ENCODE data around the gene ZSCAN18.
"Not testable (repeated sequence)": the region's sequence is repeated elsewhere in the genome, so short reads cannot be mapped to it uniquely, and the experiment has no call there.

Gene ZSCAN18

DNA sequence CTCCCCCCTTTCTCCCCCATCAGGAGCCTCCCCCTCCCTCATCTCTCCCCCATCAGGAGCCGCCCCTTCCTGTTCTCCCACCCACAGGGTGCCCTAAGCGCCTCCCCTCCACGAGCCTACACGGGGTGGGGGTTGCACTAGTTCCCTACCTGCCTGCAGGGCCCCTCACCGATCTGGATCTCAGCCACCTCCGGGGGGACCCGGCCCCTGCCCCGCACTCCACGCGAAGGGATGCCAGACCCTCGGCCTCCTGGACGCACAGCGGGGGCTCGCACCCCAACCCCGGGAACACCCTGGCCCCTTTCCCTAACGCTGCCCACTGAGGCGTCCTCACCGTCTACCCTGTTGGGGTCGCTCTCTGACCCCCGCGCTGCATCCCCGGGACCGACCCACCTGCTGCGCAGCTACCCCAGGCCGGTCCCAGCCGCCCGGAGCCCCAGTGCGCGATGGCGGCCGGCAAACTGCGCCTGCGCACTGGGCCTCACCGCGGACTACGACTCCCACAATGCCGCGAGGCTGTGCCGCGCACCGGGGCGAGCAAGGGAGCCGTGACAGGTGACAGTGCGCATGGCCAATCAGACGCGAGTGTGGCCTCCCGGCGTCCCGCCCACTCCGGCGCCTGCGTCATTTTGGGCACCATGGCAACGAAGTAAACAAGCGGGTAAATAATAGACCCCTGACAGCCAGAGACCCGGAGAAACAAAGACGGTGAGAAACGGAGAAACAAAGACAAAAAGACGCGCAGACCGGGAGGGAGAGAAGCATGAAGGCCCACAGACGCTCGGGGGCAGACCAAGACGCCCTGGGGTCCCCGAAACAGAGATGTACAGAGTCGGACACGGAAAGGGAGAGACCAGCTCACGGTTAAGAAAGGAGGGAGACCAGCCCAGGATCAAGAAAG, at the start of gene ZSCAN18:
ZSCAN18 (minus strand) TSS at position 451 of the 901 bp plus-strand sequence. CDS start 7,964 bp downstream, outside the sequence.
- FAIRE-seq, result no peak

GRCh38 chr19:58147475-58147874, 49.4 kb upstream of the ZSCAN18 start:
- not testable (repeated sequence) for FAIRE-seq

More for the DNA sequence above, at the start of gene ZSCAN18:
- peak; percentile 56 for DNase-seq (ENCODE audit: insufficient read length, low spot score)

GRCh38 chr19:58145849-58146248, 47.8 kb upstream of the ZSCAN18 start:
- FAIRE-seq (no peak), DNase-seq (ENCODE audit: insufficient read length, low spot score) (no peak)

More at GRCh38 chr19:58147475-58147874, 49.4 kb upstream of the ZSCAN18 start:
- DNase-seq (ENCODE audit: insufficient read length, low spot score), result not testable (repeated sequence)

DNA sequence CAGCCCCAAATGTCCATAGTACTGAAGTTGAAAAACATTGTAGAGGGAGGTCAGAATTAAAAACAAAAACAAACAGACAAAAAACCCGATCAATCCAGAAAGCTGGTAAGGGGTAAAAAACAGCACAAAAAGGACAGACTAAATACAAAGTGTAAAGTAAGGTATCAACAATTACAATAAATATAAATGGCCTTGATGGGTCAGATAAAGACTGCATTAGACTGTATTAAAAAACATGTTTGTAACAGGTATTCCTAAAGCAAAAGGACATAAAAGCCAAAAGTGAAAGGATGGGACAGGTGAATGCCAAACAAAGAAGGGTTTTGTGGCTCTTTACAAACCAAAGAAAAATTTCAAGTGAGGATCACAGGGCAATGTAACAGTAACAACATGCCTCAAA, 36.2 kb upstream of the ZSCAN18 start:
- DNase-seq (ENCODE audit: insufficient read length, low spot score) (no peak), FAIRE-seq (no peak)

- FAIRE-seq (no peak), DNase-seq (ENCODE audit: insufficient read length, low spot score) (no peak)
These were observed 31.3 kb upstream of the ZSCAN18 start for GRCh38 chr19:58129284-58129683.

DNA sequence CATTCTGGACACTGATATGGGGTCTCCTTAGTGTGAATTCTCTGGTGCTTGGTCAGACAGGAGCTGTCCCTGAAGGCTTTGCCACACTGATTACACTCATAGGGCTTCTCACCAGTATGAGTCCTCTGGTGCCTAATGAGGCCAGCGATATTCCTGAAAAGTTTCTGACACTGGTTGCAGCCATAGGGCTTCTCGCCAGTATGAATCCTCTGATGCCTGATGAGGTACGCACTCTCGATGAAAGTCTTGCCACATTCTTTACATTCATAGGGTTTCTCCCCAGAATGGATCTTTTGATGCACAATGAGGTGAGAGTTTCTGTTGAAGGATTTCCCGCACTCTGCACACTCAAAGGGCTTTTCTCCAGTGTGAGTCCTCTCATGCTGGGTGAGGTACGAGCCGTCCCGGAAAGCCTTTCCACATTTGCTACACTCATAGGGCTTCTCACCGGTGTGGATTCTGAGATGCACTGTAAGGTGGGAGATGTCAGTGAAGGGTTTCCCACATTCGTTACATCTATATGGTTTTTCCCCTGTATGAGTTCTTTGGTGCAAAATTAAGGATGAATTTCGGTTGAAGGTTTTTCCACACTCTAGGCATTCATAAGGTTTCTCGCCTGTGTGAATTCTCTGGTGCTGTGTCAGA, 30.1 kb upstream of the ZSCAN18 start:
- DNase-seq (ENCODE audit: insufficient read length, low spot score) (no peak), FAIRE-seq (no peak)

GRCh38 chr19:58123354-58123753, 25.3 kb upstream of the ZSCAN18 start:
- FAIRE-seq (no peak), DNase-seq (ENCODE audit: insufficient read length, low spot score) (no peak)

GRCh38 chr19:58118979-58119733, 21.1 kb upstream of the ZSCAN18 start:
- FAIRE-seq (no peak), DNase-seq (ENCODE audit: insufficient read length, low spot score) (no peak)

GRCh38 chr19:58117841-58118575, 20.0 kb upstream of the ZSCAN18 start:
- no peak for FAIRE-seq
- DNase-seq (ENCODE audit: insufficient read length, low spot score), result no peak

DNA sequence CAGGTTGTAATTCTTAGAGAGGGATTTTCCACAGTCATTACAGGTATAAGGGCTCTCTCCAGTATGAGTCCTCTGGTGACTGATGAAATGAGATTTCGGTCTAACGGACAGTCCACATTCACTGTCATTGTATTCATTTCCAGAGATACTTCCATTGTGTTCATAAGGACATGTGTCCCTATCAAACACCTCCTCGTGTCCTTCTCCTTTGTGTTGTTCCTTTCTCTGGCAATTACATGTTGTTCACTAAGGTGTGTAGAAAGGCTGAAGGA, 10.5 kb upstream of the ZSCAN18 start:
- DNase-seq (ENCODE audit: insufficient read length, low spot score), result no peak
- FAIRE-seq, result no peak

GRCh38 chr19:58107778-58108545, 9.9 kb upstream of the ZSCAN18 start:
- FAIRE-seq, result no peak
- DNase-seq (ENCODE audit: insufficient read length, low spot score), result no peak

DNA sequence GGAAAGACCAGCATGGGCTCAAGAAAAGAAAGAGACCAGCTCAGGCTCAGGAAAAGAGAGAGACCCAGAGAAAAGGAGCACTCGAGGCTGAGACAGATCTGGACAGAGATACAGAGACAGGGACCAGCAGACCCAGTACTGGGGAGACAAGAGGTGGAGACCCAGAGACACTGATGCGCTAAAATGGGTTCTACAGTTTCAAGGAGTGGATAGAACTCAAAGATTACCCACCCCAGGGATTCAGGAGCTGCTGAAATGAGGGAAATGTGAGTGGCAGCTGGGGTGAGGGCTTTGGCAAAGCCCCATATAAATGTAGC, 609 bp upstream of the ZSCAN18 start:
- FAIRE-seq, result no peak
- no peak for DNase-seq (ENCODE audit: insufficient read length, low spot score)

GRCh38 chr19:58097349-58097748, 682 bp downstream of the ZSCAN18 start:
- FAIRE-seq (no peak), DNase-seq (ENCODE audit: insufficient read length, low spot score) (no peak)

DNA sequence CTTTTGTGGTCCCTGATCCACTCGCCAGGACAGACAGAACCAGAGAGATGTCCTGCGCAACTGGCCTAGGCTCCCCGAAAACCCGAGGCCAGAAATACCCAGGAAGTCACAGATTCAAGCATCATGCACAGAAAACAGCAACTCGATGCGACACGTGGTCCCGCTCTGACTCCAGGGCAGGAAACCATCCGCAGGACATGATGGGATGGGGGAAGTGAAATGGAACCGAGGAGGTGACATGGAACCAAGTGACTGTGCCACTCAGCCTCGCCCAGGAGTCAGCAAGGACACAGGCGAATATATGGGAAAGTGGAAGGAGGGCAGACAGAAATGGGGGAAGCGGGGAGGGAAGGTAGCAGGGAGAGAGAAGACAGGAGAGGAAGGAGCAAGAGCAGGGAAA, 1.1 kb downstream of the ZSCAN18 start:
- DNase-seq (ENCODE audit: insufficient read length, low spot score) (no peak), FAIRE-seq (no peak)

DNA sequence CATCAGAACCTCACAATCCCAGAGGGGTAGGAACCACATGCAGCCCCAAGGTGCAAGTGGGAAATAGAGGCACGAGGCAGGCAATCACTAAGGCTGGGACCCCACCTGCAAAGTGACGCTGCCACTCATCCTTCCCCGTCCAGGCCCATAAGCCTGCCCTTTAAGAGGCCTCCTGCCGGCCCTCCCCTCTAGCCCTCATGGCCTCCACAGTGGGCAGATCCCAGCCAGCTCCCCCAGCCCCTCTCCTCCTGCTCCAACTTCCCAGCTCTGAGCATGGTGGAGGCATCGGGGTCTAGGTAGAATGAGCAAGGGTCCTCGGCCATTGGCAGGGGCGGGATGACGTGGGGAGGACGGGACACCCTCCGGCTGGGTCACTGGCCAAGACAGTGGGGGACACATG, 2.7 kb downstream of the ZSCAN18 start:
- no peak for FAIRE-seq
- DNase-seq (ENCODE audit: insufficient read length, low spot score), result no peak

GRCh38 chr19:58093071-58093470, 5.0 kb downstream of the ZSCAN18 start:
- DNase-seq (ENCODE audit: insufficient read length, low spot score) (no peak), FAIRE-seq (no peak)

DNA sequence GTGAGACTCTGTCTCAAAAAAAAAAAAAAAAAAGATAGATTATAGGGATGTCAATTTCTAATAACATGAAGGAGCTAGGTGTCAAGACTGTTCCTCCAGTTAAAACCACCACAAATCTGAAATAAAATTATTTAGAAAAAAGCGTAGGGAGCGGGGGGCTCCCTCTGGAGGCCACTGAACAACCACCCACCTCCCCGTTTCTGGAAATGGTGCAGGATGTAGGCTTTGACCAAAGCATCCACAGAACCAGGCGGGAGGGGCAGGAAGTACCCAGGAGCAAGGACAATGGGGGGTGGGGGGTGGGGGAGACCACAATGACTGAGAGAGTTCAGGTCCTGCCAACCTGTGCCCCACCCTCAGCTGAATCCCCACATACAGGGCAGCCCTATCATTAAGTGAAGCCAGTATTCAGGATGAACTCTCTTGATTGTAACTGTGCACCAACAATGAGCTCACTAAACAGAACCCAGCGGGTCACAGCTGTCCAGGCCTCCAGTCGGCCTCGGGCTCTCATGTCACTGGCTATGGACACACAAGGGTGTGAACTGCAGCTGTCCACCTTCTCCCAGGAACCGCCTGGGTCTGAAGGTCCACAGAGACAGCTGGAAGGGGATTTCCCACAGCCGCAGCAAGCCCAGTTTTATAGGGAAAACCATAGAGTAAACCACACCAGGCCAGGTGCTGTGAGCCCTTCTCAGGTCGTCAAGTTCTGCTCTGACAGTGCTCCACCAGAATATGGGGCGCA, 6.6 kb downstream of the ZSCAN18 start:
- no peak for DNase-seq (ENCODE audit: insufficient read length, low spot score)
- FAIRE-seq, result no peak

DNA sequence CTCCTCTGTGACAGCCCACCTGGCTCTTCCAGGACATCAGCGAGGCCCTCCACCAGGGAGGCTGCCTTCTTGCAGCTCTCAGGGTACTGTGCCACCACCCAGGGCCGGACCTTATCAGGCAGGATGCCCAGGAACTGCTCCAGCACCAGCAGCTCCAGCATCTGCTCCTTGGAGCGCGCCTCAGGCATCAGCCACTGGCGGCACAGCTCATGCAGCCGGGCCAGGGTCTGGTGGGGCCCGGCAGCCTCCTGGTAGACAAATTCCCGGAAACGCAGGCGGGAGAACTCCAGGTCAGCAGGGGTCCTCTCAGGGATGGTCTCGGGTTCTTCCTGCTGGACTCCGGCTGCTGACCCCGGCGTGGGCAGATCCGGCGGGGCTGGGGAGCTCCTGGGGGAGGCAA, 8.2 kb downstream of the ZSCAN18 start:
- DNase-seq (ENCODE audit: insufficient read length, low spot score) (no peak), FAIRE-seq (no peak)

DNA sequence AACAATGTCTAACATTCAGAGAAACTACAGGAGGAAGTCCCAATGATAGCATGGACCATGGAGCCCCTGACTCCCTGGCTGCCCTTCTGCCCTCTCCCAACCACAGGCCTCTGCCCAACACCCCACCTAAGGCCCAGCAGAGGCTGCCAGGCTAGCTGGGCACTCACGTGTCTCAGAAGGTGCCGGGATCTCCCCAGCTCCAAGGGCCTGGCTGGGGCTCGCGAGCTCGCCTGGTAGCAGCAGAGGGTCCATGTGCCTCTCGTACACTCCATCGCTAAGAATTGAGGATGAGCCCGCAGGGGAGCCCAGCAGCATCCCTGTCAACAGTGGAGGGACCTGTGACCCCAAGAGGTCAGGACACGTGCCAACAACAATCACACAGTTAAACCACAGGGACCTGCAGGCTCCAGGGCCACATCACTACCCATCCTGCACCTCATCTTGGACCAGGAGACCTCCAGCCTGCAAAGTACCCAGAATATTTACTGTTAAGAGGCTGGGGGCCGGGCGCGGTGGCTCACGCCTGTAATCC, 9.4 kb downstream of the ZSCAN18 start:
- DNase-seq (ENCODE audit: insufficient read length, low spot score), result no peak
- no peak for FAIRE-seq
